Mesangial cell (primary cell): ENCODE results near the gene THAP7. TPM values are rescaled to one million over a fixed set of nuclear protein-coding genes. Genes with fewer than 3 reads are reported as not detected.

Experiments used
- total RNA-seq: library from RNA; depleted of rRNA; stranded (reverse); fragments of >200 nt; gene quantifications from 2 replicates; pipeline ENCODE4 v1.2.3, GENCODE V29; 2015

THAP7 gene, protein sequence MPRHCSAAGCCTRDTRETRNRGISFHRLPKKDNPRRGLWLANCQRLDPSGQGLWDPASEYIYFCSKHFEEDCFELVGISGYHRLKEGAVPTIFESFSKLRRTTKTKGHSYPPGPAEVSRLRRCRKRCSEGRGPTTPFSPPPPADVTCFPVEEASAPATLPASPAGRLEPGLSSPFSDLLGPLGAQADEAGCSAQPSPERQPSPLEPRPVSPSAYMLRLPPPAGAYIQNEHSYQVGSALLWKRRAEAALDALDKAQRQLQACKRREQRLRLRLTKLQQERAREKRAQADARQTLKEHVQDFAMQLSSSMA
- 35.4 and 36.5 TPM in 2 replicates for total RNA-seq

DNA sequence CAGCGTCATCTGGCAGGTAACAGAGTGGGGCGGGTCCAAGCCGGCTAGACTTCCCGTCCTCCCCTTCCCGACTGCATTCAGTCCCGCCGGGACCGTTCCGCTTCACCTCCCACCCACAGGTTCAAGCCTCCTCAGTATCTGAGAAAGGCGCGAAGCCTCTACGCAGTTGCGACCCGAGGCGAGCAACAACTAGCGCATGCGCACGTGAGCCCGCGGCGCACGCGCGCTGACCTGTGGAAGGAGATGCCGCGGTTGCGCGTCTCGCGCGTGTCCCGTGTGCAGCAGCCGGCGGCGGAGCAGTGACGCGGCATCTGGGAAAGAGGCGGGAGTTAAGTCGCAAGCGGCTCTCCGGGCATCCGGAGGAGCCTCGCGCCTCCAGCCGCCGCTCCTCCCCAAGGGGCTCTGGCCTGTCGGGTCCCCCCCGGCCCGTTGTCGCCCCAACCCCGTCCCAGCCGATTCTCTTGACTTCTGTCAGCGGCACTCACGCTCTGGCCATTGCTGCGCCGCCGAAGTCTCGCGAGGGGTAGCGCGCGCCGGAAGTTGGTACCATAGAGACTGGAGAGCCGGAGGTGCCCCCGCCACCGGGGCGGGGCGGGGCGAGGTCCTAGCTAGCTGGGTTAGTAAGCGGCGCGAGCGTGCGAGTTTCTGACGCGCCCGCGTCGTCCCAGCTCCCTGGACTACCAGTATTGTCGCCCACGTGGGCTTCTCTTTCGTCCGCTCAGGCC is at the start of gene THAP7:
Gene THAP7, minus strand, starts transcription at position 518 of the 725 bp plus-strand sequence. Its CDS starts 207 bp downstream, at position 311.

DNA sequence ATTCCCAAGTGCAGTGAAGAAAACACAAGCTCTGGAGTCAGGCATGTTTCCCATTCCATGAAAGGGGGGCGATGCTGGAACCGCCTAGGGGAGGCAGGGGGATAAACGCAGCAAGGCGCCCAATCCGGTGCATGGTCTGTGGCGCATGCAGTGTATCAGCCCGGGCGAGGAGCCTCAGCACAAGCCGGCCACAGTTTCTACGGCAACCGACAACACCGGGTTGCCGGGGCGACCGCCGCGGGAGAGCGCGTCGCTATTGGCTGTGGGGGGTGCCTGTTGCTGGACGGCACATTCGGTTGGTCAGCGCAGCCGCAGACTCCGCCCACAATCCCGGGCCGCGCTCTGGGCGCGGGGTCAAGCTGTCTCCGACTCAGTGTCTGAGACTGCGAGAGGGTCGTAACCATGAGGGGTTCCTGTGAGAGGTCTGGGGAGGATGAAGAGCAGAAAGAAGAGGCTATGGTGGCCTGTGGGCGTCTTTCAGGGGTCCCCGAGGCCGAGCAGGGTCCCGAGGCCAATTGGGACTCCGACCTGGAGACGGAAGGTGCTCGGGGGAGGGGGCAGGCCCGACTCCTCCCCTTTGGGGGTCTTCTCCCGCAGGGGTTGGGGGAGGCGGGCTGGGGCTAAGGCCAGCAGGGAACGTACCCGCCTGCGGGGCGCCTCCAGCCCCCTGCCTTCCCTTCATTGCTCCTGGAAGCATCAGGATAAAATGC is 43.8 kb upstream of the THAP7 start, which contains the start of gene LRRC74B:
Gene LRRC74B, plus strand, starts transcription at position 362 of the 710 bp plus-strand sequence. Its CDS starts 41 bp downstream, at position 403.

DNA sequence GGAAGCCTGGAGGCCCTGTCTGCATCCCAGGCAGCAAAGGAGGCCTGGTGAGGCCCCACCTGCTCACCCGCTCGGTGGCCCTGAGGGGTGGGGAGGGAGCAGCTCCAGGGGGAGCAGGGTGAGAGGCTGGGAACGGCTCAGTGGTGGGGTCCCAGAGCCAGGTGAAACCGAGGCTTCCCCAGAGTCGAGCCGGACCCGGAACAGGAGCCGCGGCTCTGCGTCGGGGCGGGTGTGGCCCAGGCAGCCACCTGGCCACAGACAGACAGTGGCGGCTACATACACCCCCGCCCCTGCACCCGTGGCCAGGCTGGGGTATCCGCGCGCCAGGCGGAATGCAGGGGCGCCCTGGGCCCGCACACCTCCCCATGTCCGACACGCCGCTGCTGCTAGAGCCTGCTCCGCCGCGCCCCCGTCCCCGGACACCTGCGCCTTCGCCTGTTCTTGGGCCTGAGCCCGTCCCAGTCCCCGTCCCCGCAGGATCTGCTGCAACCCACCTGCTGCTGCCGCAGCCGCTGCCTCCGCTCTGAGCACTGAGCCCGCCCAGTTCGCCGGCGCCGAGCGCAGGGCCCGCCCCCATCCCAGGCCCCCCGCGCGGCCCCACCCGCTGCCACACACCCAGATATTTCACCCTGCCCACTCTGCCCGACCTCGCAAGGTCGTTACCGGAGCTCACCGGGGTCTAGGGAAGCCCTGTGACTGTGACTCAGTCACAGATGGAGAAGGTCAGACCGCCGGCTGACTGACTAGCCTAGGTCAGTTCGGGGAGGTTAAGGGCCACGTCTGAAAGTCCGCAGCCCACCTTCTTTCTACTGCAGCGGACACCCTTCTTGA is 30.3 kb upstream of the THAP7 start, which contains the start of gene SLC7A4:
Gene SLC7A4, minus strand, starts transcription at position 525 of the 831 bp plus-strand sequence. CDS start 749 bp downstream, outside the sequence.

DNA sequence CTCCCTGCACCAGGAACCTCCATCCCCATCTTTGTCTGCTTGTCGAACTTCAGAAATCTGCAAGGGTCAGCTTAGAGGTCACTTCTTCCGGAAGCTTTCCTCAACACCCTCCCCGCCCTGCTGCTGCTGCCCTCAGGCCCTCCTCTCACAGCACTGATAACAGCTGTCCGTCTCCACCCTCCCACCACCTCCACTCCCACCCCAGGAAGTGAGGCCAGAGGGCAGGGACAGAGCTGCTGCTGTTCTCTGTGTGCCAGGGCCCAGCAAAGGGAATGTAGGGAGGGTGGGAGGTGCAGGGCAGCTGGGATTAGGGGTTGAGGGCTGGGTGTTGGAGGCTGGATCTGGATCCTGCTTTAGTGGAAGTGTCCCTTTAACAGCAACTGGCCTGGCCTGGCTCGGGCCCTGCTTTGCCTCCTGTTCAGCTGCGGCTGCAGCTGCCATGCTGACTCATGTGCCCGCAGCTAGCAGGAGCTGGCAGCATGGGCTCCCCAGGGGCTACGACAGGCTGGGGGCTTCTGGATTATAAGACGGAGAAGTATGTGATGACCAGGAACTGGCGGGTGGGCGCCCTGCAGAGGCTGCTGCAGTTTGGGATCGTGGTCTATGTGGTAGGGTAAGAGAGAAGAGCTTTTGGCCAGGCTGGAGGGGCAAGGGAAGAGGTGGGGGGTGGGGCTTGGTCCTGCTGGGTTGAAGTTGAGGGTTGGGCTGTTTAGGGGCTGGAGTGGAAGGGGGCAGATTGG is 13.0 kb upstream of the THAP7 start, which contains the start of gene P2RX6:
Gene P2RX6, plus strand, starts transcription at position 440 of the 740 bp plus-strand sequence. Its CDS starts 10 bp downstream, at position 450.

DNA sequence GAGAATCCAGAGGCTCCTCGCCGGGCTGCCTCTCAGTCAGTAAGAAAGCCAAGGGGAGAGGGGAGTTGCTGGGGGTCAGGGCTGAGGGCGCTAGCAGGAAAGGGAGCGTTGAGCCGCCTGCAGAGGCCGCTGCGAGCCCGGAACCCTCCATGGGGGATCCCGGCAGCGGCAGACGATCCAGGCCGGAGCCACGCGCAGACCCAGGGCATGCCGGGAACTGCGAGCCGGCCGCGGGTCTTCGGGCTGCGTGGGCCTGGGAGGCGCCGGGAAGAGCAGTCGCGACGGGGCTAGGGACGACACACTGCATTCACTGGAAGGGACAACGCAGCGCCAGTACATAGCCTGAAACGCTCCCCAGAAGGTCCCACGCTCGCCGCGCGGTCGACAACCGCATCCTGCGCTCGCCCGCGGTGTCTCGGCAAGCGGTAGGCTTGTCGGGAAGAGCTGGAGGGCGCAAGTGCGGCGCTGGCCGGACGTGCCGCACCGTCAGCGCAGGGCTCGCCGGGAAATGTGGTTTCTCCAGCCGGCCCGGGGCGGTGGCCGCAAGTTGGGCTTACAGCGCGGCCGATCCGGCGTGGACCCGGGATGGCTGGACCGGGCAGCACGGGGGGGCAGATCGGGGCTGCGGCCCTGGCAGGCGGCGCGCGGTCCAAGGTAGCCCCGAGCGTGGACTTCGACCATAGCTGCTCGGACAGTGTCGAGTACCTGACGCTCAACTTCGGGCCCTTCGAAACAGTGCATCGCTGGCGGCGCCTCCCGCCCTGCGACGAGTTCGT is 19.9 kb downstream of the THAP7 start, which contains the start of gene LZTR1:
Gene LZTR1, plus strand, starts transcription at position 511 of the 776 bp plus-strand sequence. Its CDS starts 75 bp downstream, at position 586.

DNA sequence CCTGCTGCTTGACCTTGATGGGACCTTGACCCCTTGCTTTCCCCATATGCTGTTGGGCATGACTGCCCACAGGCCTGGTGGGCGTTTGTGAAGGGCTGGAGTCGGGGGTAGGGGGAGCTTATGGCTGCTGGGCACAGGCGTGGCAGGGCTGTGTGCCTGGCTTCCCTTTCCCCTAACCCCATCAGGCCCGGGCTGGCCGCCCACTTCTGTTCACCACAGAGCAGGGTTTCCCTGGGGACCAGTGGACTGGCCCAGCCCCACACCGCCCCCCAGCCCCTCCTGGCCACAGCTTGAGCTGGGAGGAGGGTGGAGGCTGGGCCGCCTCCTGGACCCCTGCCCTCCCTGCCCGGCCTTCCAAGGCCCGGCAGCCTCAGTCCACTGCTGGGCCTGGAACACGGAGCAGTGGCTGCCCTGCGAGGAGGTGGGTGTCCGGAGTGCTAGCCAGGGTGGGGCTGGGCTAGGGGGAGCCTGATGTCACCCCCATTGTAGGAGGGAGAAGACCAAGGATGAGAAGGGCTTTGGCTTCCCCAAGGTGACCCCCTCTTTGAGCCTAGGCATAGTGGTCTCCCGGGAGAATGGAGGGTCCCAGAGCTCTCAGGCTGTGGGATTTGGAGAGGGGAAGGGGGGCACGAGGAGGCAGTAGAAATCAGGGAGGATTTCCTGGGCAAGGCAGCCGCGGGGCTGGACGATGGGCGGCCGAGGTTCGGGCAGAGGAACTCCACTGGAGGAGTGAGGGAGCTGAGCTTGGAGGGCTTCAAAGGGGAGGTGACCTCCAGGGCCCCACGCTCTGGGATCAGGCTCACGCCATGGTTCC is 34.8 kb downstream of the THAP7 start, which contains the start of gene AIFM3:
Gene AIFM3, plus strand, starts transcription at position 373 of the 814 bp plus-strand sequence. CDS start 690 bp downstream, outside the sequence.

Other genes with a start within 250 kb of the THAP7 start
- gene SERPIND1, start 228.0 kb downstream of the THAP7 start, total RNA-seq, result not detected in 2 replicates
- 54.6 and 63.0 TPM in 2 replicates for gene PI4KA, start 143.3 kb downstream of the THAP7 start, total RNA-seq
- gene SNAP29, start 143.1 kb downstream of the THAP7 start, total RNA-seq, result 10.9 and 14.3 TPM in 2 replicates
- gene CRKL, start 84.7 kb downstream of the THAP7 start, total RNA-seq, result 35.4 and 35.6 TPM in 2 replicates
- 0.25 and 0.49 TPM in 2 replicates for gene AIFM3, start 34.9 kb downstream of the THAP7 start, total RNA-seq
- 36.2 and 48.3 TPM in 2 replicates for gene LZTR1, start 19.8 kb downstream of the THAP7 start, total RNA-seq
- gene P2RX6, start 13.0 kb upstream of the THAP7 start, total RNA-seq, result 0.16 and 0.38 TPM in 2 replicates
- 2.0 TPM in 1 of 2 replicates, not detected in the other for gene SLC7A4, start 30.4 kb upstream of the THAP7 start, total RNA-seq
- not detected in 2 replicates for gene LRRC74B, start 43.8 kb upstream of the THAP7 start, total RNA-seq